GM06990 (cell line): ENCODE measurements around the gene GPI.

Source experiments
- DNase-seq: peaks from one replicate; pipeline ENCODE4 v3.0.0-alpha.2; 2011; ENCODE audit not compliant: insufficient read length; ENCODE audit errors: extremely low read depth
- H3K27me3 ChIP-seq: replicated peaks from 2 replicates; pipeline ENCODE4 v1.6.0; 2011; ENCODE audit warnings: low read length; ENCODE audit not compliant: control insufficient read depth, insufficient read depth
- H3K36me3 ChIP-seq: 2 replicates; pipeline ENCODE4 v1.5.1; 2011; ENCODE audit warnings: low read length; ENCODE audit not compliant: control insufficient read depth, insufficient read depth
- H3K4me3 ChIP-seq: replicated peaks from 2 replicates; pipeline ENCODE4 v1.5.1; 2011; ENCODE audit warnings: low read depth, mild to moderate bottlenecking, control low read depth, low read length
- CTCF ChIP-seq: IDR thresholded peaks from 2 replicates; pipeline ENCODE4 v1.5.1; 2011; ENCODE audit warnings: low read length, control low read depth, mild to moderate bottlenecking, inconsistent platforms; ENCODE audit not compliant: insufficient read depth, poor library complexity, severe bottlenecking

The GPI gene

GRCh38 chr19:34359140-34359953 is 5.6 kb upstream of the GPI start:
- peak; percentile 100 for DNase-seq
- peak; percentile 77 for TF ChIP-seq CTCF
- Histone ChIP-seq H3K27me3 (no peaks in the 10 kb centered on the region), H3K36me3 (no peaks in the 10 kb centered on the region; the same call in 1 of the 2 replicates), H3K4me3 (peak overlapping the region; percentile 71)

GRCh38 chr19:34359954-34360315 is 5.1 kb upstream of the GPI start:
- Histone ChIP-seq H3K27me3 (no peaks in the 10 kb centered on the region), H3K4me3 (peak overlapping the region; percentile 71), H3K36me3 (no peaks in the 10 kb centered on the region; the same call in 1 of the 2 replicates)
- DNase-seq, result no peak
- TF ChIP-seq CTCF, result no peak

GRCh38 chr19:34360354-34360909 is 4.6 kb upstream of the GPI start:
- no peak for TF ChIP-seq CTCF
- Histone ChIP-seq H3K4me3 (no peak overlapping the region), H3K27me3 (no peaks in the 10 kb centered on the region), H3K36me3 (no peaks in the 10 kb centered on the region; the same call in 1 of the 2 replicates)
- no peak for DNase-seq

- no peak for DNase-seq
- Histone ChIP-seq H3K27me3 (no peaks in the 10 kb centered on the region), H3K4me3 (no peak overlapping the region), H3K36me3 (peaks cover 1% of the 10 kb centered on the region)
- no peak for TF ChIP-seq CTCF
These were observed 2.3 kb upstream of the GPI start for GRCh38 chr19:34362679-34363069.

GRCh38 chr19:34363094-34363493 is 1.9 kb upstream of the GPI start:
- no peak for TF ChIP-seq CTCF
- H3K36me3 ChIP-seq, result peaks cover 3% of the 10 kb centered on the region
- H3K27me3 ChIP-seq, result no peaks in the 10 kb centered on the region
- no peak overlapping the region for H3K4me3 ChIP-seq
- DNase-seq, result no peak
